Loucy (cell line): ENCODE measurements around the gene CKAP4.

ENCODE experiments used
- CTCF ChIP-seq: fragments of 200-600 bp; sonication (generic); conservative IDR thresholded peaks from 2 replicates; pipeline ENCODE4 v1.5.1; 2014; ENCODE audit warnings: mild to moderate bottlenecking, antibody characterized with exemption, low read length
- EZH2phosphoT487 ChIP-seq: fragments of 200-600 bp; IDR thresholded peaks from 2 replicates; pipeline ENCODE4 v1.6.1; 2018; ENCODE audit warnings: antibody characterized with exemption, mild to moderate bottlenecking, moderate library complexity, borderline replicate concordance

- TF ChIP-seq CTCF (no peak), EZH2phosphoT487 (no peak)
Observed at GRCh38 chr12:106271575-106272505, 24.0 kb upstream of the CKAP4 start.
